Measurements from ENCODE around the gene SEPTIN10. TPM values are rescaled to one million over a fixed set of nuclear protein-coding genes. Genes with fewer than 3 reads are reported as not detected.

SEPTIN10 gene
- total RNA-seq, 2 donors from 2014 or later, result 66.3 to 94.9 TPM

DNA sequence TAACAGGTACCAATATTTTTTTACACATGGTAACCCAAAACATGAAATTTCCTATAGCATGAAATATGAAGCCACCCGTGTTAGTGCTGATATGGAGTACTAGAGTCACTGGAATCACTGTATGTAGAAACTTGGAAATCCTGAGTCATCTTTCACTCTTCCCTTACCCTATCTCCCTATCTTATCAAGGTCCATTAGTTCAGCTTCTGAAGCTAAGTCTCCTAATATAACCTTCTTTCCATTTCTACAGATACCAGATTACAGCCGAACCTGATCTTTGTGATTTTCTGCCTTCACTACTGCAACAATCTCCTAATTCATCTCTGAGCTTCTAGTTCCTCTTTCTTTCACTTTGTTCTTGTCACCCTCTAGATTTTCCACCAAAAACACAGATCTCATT is 59.0 kb downstream of the SEPTIN10 start:
- Histone ChIP-seq H3K27me3 (replicated peaks; ENCODE audit: insufficient read depth) (no peaks in the 10 kb centered on the region), H3K27ac (no peak overlapping the region), H3K4me1 (replicated peaks) (no peaks in the 10 kb centered on the region), H3K9me3 (no peaks in the 10 kb centered on the region), H3K36me3 (no peaks in the 10 kb centered on the region), H3K4me3 (no peak overlapping the region)
- intact Hi-C loops (cut with DNase I), result no loop called here
- no peak for DNase-seq (ENCODE audit: low spot score)
- no peak for TF ChIP-seq POLR2AphosphoS5 (IDR thresholded peaks at IDR 0.05)
- TF ChIP-seq, protein P1, sequence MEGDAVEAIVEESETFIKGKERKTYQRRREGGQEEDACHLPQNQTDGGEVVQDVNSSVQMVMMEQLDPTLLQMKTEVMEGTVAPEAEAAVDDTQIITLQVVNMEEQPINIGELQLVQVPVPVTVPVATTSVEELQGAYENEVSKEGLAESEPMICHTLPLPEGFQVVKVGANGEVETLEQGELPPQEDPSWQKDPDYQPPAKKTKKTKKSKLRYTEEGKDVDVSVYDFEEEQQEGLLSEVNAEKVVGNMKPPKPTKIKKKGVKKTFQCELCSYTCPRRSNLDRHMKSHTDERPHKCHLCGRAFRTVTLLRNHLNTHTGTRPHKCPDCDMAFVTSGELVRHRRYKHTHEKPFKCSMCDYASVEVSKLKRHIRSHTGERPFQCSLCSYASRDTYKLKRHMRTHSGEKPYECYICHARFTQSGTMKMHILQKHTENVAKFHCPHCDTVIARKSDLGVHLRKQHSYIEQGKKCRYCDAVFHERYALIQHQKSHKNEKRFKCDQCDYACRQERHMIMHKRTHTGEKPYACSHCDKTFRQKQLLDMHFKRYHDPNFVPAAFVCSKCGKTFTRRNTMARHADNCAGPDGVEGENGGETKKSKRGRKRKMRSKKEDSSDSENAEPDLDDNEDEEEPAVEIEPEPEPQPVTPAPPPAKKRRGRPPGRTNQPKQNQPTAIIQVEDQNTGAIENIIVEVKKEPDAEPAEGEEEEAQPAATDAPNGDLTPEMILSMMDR (IDR thresholded peaks at IDR 0.05), result no peak
- no peak for TF ChIP-seq POLR2A (IDR thresholded peaks at IDR 0.05)
- 92% methylated on average over 2 of the region's 2 CpGs for WGBS

DNA sequence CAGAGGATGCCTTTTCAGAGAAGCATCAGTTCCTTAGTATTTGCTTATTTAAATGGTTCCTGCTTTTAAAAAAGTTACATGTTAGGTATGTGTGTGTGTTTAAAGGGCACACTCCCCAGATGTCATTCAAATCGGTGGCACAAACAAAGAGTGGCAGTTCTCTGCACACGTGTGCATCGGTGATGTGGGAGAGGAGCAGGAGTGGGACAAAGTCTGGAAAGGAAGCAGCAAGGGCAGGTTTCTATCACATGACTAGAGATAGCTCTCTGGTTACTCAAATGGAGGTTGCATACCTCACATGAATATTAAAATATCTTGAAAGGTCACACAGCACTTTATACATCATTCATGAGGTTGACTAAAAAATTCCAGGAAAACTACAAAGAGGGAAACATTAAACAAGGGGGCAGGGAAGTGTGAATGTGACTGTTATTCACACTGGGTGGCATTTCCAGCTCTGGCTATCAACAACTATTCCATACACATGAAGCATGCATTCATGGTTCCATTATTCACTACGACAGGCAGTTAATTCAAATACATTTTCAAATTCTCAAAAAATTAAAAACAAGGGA is 64.7 kb downstream of the SEPTIN10 start:
- Histone ChIP-seq H3K4me3 (no peak overlapping the region), H3K27me3 (replicated peaks; ENCODE audit: insufficient read depth) (no peaks in the 10 kb centered on the region), H3K9me3 (no peaks in the 10 kb centered on the region), H3K4me1 (replicated peaks) (no peaks in the 10 kb centered on the region), H3K36me3 (no peaks in the 10 kb centered on the region), H3K27ac (peak overlapping the region in 1 of 2 donors; percentile 29)
- WGBS, result 77% methylated on average over 4 of the region's 4 CpGs
- DNase-seq (ENCODE audit: low spot score), result no peak
- intact Hi-C loops (cut with DNase I), result loop anchor here (5.0 kb wide), 1 partner anchor 173 kb away; no protein-coding TSS in a partner anchor
- TF ChIP-seq, protein P1 (IDR thresholded peaks at IDR 0.05), result no peak
- TF ChIP-seq POLR2A (IDR thresholded peaks at IDR 0.05) (no peak), POLR2AphosphoS5 (IDR thresholded peaks at IDR 0.05) (no peak)

DNA sequence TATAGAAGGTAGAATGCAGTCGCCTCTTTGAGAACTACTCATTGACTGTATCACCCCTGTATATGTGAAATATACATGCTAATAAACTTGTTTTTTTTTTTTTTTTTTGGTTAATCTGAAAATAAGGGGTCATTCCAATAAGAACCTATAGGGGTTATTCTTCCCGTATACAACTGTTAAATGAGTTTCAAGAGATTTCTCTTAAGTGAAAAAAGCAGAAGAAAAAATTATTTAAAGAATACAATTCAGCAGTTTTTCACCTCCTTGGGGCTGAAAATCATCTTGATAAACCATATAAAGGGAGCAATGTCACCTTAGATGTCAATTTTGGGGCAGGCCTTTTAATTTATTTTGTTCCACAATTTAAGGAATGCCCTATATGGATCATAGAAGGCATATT is 66.5 kb downstream of the SEPTIN10 start:
- Histone ChIP-seq H3K4me3 (no peak overlapping the region), H3K27ac (no peak overlapping the region), H3K36me3 (no peaks in the 10 kb centered on the region), H3K9me3 (no peaks in the 10 kb centered on the region), H3K27me3 (replicated peaks; ENCODE audit: insufficient read depth) (no peaks in the 10 kb centered on the region), H3K4me1 (replicated peaks) (no peaks in the 10 kb centered on the region)
- WGBS, result 93% methylated on average over 2 of the region's 2 CpGs
- intact Hi-C loops (cut with DNase I), result loop anchor here (5.0 kb wide), 1 partner anchor 175 kb away; no protein-coding TSS in a partner anchor
- no peak for DNase-seq (ENCODE audit: low spot score)
- TF ChIP-seq, protein P1 (IDR thresholded peaks at IDR 0.05), result peak in 1 of 4 experiments; percentile 6
- no peak for TF ChIP-seq POLR2A (IDR thresholded peaks at IDR 0.05)
- TF ChIP-seq POLR2AphosphoS5 (IDR thresholded peaks at IDR 0.05), result no peak

DNA sequence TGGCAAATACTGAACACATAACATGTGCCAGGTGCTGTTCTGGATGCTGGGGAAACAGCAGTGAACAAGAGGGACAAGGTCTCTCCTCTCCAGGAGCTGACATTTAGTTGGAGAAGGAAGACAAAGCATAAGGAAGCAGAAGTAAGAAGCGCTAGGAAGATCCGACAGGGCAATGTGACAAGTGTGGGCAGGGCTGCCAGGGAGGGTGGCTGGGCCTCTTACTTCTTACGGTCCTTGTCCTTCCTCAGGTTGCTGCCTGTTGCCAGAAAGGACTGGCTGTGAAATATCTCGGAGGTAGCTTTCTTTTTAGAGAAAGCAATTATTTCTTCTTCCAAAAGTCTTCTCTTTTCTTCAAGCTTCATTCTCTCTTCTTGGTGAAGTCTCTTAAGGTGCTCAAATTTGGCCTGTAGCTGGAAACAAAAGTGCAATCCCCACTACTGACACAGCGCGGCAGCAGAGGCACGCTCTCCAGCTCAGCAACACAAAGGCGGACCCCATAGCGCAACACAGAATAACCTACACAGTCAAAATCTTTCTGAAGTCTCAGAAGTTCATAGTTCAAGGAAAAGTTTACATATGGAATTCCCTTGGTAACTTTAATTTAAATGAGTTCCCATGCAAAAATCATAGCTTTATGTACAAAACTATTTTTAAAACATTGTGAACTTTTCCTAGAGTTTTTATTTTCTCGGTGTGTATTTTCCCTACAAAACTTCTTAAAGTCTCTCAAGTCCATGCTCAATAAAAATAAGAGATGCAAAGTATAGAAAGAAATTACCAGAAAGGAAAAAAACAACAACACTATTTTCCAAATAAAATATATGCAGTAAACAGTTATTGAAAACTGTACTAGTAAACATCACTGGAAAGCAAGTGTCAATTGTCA is 67.7 kb downstream of the SEPTIN10 start:
- TF ChIP-seq, protein P1 (IDR thresholded peaks at IDR 0.05), result peak; percentile 72 to 92 (median 84)
- TF ChIP-seq POLR2AphosphoS5 (IDR thresholded peaks at IDR 0.05) (peak; percentile 13), POLR2A (IDR thresholded peaks at IDR 0.05) (no peak)
- 24% methylated on average over 10 of the region's 10 CpGs for WGBS
- Histone ChIP-seq H3K4me1 (replicated peaks) (no peaks in the 10 kb centered on the region), H3K9me3 (no peaks in the 10 kb centered on the region), H3K27me3 (replicated peaks; ENCODE audit: insufficient read depth) (no peaks in the 10 kb centered on the region), H3K36me3 (no peaks in the 10 kb centered on the region), H3K27ac (no peak overlapping the region), H3K4me3 (no peak overlapping the region)
- DNase-seq (ENCODE audit: low spot score), result peak; percentile 52
- intact Hi-C loops (cut with DNase I), result loop anchor here (5.0 kb wide), 1 partner anchor 176 kb away; no protein-coding TSS in a partner anchor
